Measurements from ENCODE around the gene CRKL.

Gene CRKL

DNA sequence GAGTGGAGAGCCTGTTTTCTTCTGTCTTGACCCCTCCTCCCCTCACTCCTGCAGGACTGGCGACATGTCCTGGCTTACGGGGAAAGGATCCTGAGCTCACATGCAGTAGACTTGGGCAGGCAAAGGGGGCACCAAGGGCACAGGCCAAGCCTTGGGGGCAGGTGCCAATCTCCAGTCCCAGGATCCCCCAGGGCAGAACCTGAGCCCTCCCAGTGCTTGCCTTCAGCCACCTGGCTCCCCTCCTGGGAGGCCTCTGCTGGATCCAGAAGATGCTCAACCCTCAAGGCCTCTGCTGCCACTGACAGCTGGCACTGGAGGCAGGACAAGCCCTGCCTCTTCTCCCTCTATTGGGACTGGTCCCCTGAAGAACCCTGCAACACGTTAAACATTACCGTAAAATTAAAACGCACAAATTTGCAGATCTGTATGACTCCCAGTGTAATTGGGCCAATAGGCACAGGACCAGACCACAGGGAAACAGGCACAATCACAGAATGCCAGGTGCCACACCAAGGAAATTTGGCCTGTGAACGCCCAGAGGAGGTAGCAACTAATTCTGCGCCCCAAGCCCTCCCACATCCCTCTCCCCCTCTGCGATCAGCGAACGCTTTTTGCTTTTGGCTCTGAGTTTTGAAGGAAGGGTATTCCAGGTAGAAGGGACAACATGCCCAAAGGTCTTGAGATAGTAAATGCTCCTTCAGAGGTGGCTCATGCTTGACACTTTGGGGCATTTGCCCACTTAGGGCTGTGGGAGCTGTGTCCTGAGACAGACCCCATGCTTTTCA, 63.9 kb downstream of the CRKL start:
- Histone ChIP-seq H3K9ac (ENCODE audit: low read length in 5 of 5) (peak overlapping the region; percentile 78 to 100 (median 97)), H3K4me1 (ENCODE audit: control insufficient read depth in 5 of 5, insufficient read depth in 5 of 5, low read length in 5 of 5) (peaks cover 17 to 41% (median 36%) of the 10 kb centered on the region in 5 donors)

GRCh38 chr22:20981787-20982562, 64.8 kb downstream of the CRKL start, which contains the start of gene LZTR1:
Gene LZTR1, plus strand, starts transcription at chr22:20982297. Its CDS starts 75 bp downstream, at chr22:20982372.
- peak within 1 kb of the TSS; percentile 84 for H3K27ac ChIP-seq (ENCODE audit: low read depth, low read length)
- peaks cover 0 to 11% (median 3%) of the 10 kb centered on the region in 5 donors for H3K27me3 ChIP-seq (ENCODE audit: control insufficient read depth in 5 of 5, insufficient read depth in 4 of 5, low read length in 5 of 5)
- H3K9ac ChIP-seq (ENCODE audit: low read length in 5 of 5) = peak within 1 kb of the TSS; percentile 78 to 100 (median 97)
- H3K4me3 ChIP-seq (ENCODE audit: low read depth in 1 of 5, low read length in 5 of 5) = peak within 1 kb of the TSS; percentile 87 to 95 (median 93)
- peaks cover 17 to 41% (median 36%) of the 10 kb centered on the region in 5 donors for H3K4me1 ChIP-seq (ENCODE audit: control insufficient read depth in 5 of 5, insufficient read depth in 5 of 5, low read length in 5 of 5)
- H3K36me3 ChIP-seq (ENCODE audit: control insufficient read depth in 5 of 5, insufficient read depth in 5 of 5, low read length in 5 of 5) = peaks cover 0 to 26% (median 15%) of the 10 kb centered on the region in 5 donors
- H3K9me3 ChIP-seq (ENCODE audit: control insufficient read depth in 5 of 5, low read length in 5 of 5) = peaks cover 0 to 12% (median 10%) of the 10 kb centered on the region in 5 donors

More for the DNA sequence above, 63.9 kb downstream of the CRKL start:
- peaks cover 0 to 21% (median 10%) of the 10 kb centered on the region in 5 donors for H3K36me3 ChIP-seq (ENCODE audit: control insufficient read depth in 5 of 5, insufficient read depth in 5 of 5, low read length in 5 of 5)
- peak overlapping the region; percentile 84 for H3K27ac ChIP-seq (ENCODE audit: low read depth, low read length)
- peaks cover 0 to 12% (median 10%) of the 10 kb centered on the region in 5 donors for H3K9me3 ChIP-seq (ENCODE audit: control insufficient read depth in 5 of 5, low read length in 5 of 5)
- H3K27me3 ChIP-seq (ENCODE audit: control insufficient read depth in 5 of 5, insufficient read depth in 4 of 5, low read length in 5 of 5) = peaks cover 0 to 14% (median 3%) of the 10 kb centered on the region in 5 donors
- H3K4me3 ChIP-seq (ENCODE audit: low read depth in 1 of 5, low read length in 5 of 5) = peak overlapping the region; percentile 84 to 95 (median 89)

GRCh38 chr22:20982563-20982882, 65.3 kb downstream of the CRKL start:
- H3K4me3 ChIP-seq (ENCODE audit: low read depth in 1 of 5, low read length in 5 of 5) = peak overlapping the region; percentile 87 to 95 (median 93)
- H3K36me3 ChIP-seq (ENCODE audit: control insufficient read depth in 5 of 5, insufficient read depth in 5 of 5, low read length in 5 of 5) = peaks cover 0 to 32% (median 18%) of the 10 kb centered on the region in 5 donors
- H3K4me1 ChIP-seq (ENCODE audit: control insufficient read depth in 5 of 5, insufficient read depth in 5 of 5, low read length in 5 of 5) = peaks cover 17 to 41% (median 36%) of the 10 kb centered on the region in 5 donors
- peak overlapping the region; percentile 78 to 100 (median 97) for H3K9ac ChIP-seq (ENCODE audit: low read length in 5 of 5)
- peak overlapping the region; percentile 84 for H3K27ac ChIP-seq (ENCODE audit: low read depth, low read length)
- H3K27me3 ChIP-seq (ENCODE audit: control insufficient read depth in 5 of 5, insufficient read depth in 4 of 5, low read length in 5 of 5) = peaks cover 0 to 11% (median 3%) of the 10 kb centered on the region in 5 donors
- H3K9me3 ChIP-seq (ENCODE audit: control insufficient read depth in 5 of 5, low read length in 5 of 5) = peaks cover 0 to 12% (median 10%) of the 10 kb centered on the region in 5 donors

DNA sequence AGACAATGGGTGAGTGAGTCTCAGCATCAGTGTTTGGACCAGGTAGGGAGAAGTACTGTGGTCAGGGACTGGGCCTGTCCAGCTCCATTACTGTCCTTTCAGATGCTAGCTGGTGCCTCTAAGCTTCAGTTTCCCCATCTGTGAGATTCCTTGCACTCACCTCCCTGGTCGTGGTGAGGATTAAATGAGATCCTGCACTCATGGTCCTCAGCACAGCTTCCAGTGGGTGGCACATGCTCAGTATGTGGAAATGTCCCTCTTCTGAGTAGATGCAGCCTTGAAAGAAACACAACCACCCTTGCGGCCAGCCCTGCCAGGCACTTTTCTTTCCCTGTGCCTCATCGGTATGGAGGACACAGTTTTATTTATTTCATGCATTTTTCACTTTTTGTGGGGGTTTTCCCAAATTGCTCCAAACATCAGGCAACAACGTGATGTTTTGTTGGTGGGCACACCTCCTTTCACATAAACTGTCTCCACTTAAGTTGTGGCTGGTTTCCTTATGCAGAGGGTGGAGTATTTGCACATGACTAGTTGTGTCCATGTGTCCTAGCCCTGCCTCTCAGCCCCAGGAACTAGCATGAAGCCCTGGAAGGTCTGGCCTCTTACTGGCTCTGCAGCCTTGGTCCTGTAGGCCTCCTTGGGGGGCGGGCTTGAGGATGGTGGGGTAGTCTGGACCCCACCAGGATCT, 66.0 kb downstream of the CRKL start:
- H3K4me1 ChIP-seq (ENCODE audit: control insufficient read depth in 5 of 5, insufficient read depth in 5 of 5, low read length in 5 of 5) = peaks cover 17 to 41% (median 36%) of the 10 kb centered on the region in 5 donors
- peaks cover 0 to 39% (median 25%) of the 10 kb centered on the region in 5 donors for H3K36me3 ChIP-seq (ENCODE audit: control insufficient read depth in 5 of 5, insufficient read depth in 5 of 5, low read length in 5 of 5)
- peaks cover 0 to 11% (median 3%) of the 10 kb centered on the region in 5 donors for H3K27me3 ChIP-seq (ENCODE audit: control insufficient read depth in 5 of 5, insufficient read depth in 4 of 5, low read length in 5 of 5)
- H3K9ac ChIP-seq (ENCODE audit: low read length in 5 of 5) = peak overlapping the region; percentile 78 to 100 (median 97)
- peak overlapping the region; percentile 84 for H3K27ac ChIP-seq (ENCODE audit: low read depth, low read length)
- H3K4me3 ChIP-seq (ENCODE audit: low read depth in 1 of 5, low read length in 5 of 5) = peak overlapping the region; percentile 87 to 95 (median 93)
- H3K9me3 ChIP-seq (ENCODE audit: control insufficient read depth in 5 of 5, low read length in 5 of 5) = peaks cover 0 to 9% (median 9%) of the 10 kb centered on the region in 5 donors

GRCh38 chr22:20985720-20986119, 68.5 kb downstream of the CRKL start:
- Histone ChIP-seq H3K27me3 (ENCODE audit: control insufficient read depth in 5 of 5, insufficient read depth in 4 of 5, low read length in 5 of 5) (no peaks in the 10 kb centered on the region), H3K9ac (ENCODE audit: low read length in 5 of 5) (peak overlapping the region in 1 of 5 donors; percentile 7), H3K27ac (ENCODE audit: low read depth, low read length) (no peak overlapping the region), H3K36me3 (ENCODE audit: control insufficient read depth in 5 of 5, insufficient read depth in 5 of 5, low read length in 5 of 5) (peaks cover 0 to 57% (median 37%) of the 10 kb centered on the region in 5 donors), H3K4me1 (ENCODE audit: control insufficient read depth in 5 of 5, insufficient read depth in 5 of 5, low read length in 5 of 5) (peaks cover 10 to 31% (median 27%) of the 10 kb centered on the region in 5 donors), H3K9me3 (ENCODE audit: control insufficient read depth in 5 of 5, low read length in 5 of 5) (no peaks in the 10 kb centered on the region), H3K4me3 (ENCODE audit: low read depth in 1 of 5, low read length in 5 of 5) (no peak overlapping the region)

GRCh38 chr22:20986365-20986764, 69.2 kb downstream of the CRKL start:
- Histone ChIP-seq H3K36me3 (ENCODE audit: control insufficient read depth in 5 of 5, insufficient read depth in 5 of 5, low read length in 5 of 5) (peaks cover 0 to 63% (median 43%) of the 10 kb centered on the region in 5 donors), H3K27me3 (ENCODE audit: control insufficient read depth in 5 of 5, insufficient read depth in 4 of 5, low read length in 5 of 5) (no peaks in the 10 kb centered on the region), H3K9ac (ENCODE audit: low read length in 5 of 5) (no peak overlapping the region), H3K4me1 (ENCODE audit: control insufficient read depth in 5 of 5, insufficient read depth in 5 of 5, low read length in 5 of 5) (peaks cover 8 to 25% (median 21%) of the 10 kb centered on the region in 5 donors), H3K9me3 (ENCODE audit: control insufficient read depth in 5 of 5, low read length in 5 of 5) (no peaks in the 10 kb centered on the region), H3K27ac (ENCODE audit: low read depth, low read length) (no peak overlapping the region), H3K4me3 (ENCODE audit: low read depth in 1 of 5, low read length in 5 of 5) (no peak overlapping the region)

DNA sequence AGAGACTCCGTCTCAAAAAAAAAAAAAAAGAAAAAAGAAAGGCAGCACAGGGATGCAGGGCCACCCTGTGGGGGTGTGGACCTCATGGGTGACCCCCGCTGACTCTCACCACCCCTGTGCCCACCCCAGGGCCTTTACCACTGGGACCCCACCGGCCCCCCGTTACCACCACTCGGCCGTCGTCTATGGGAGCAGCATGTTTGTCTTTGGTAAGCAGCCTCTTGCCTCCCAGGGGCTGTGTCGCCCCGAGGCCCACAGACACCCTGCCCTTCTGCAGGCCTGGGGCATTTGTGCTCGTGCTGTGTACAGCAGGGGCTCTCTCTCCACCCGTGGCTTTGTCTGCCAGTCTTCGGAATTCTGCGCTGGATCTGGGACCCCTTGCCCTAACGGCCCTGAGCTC, 70.2 kb downstream of the CRKL start:
- H3K36me3 ChIP-seq (ENCODE audit: control insufficient read depth in 5 of 5, insufficient read depth in 5 of 5, low read length in 5 of 5) = peaks cover 0 to 73% (median 53%) of the 10 kb centered on the region in 5 donors
- H3K9me3 ChIP-seq (ENCODE audit: control insufficient read depth in 5 of 5, low read length in 5 of 5) = no peaks in the 10 kb centered on the region
- peaks cover 6 to 17% (median 15%) of the 10 kb centered on the region in 5 donors for H3K4me1 ChIP-seq (ENCODE audit: control insufficient read depth in 5 of 5, insufficient read depth in 5 of 5, low read length in 5 of 5)
- no peak overlapping the region for H3K27ac ChIP-seq (ENCODE audit: low read depth, low read length)
- no peak overlapping the region for H3K4me3 ChIP-seq (ENCODE audit: low read depth in 1 of 5, low read length in 5 of 5)
- no peak overlapping the region for H3K9ac ChIP-seq (ENCODE audit: low read length in 5 of 5)
- no peaks in the 10 kb centered on the region for H3K27me3 ChIP-seq (ENCODE audit: control insufficient read depth in 5 of 5, insufficient read depth in 4 of 5, low read length in 5 of 5)

- Histone ChIP-seq H3K9me3 (ENCODE audit: control insufficient read depth in 5 of 5, low read length in 5 of 5) (no peaks in the 10 kb centered on the region), H3K4me1 (ENCODE audit: control insufficient read depth in 5 of 5, insufficient read depth in 5 of 5, low read length in 5 of 5) (peaks cover 0 to 3% (median 1%) of the 10 kb centered on the region in 5 donors), H3K27me3 (ENCODE audit: control insufficient read depth in 5 of 5, insufficient read depth in 4 of 5, low read length in 5 of 5) (no peaks in the 10 kb centered on the region), H3K9ac (ENCODE audit: low read length in 5 of 5) (peak overlapping the region in 1 of 5 donors; percentile 13), H3K4me3 (ENCODE audit: low read depth in 1 of 5, low read length in 5 of 5) (no peak overlapping the region), H3K36me3 (ENCODE audit: control insufficient read depth in 5 of 5, insufficient read depth in 5 of 5, low read length in 5 of 5) (peaks cover 0 to 86% (median 67%) of the 10 kb centered on the region in 5 donors), H3K27ac (ENCODE audit: low read depth, low read length) (no peak overlapping the region)
Measured at GRCh38 chr22:20988573-20989322, 71.5 kb downstream of the CRKL start.

All from subcutaneous abdominal adipose tissue (tissue), 5 donors.